Erythroblast (primary cell): Measurements from ENCODE around the gene CRAT.

Source experiments
- DNase-seq, 2 experiments: peaks; one replicate each; lab custom pipeline; 2025; lab: John Stamatoyannopoulos, UW
- GATA1 ChIP-seq: IDR thresholded peaks from 2 replicates; pipeline ENCODE4 v1.6.1; 2011; ENCODE audit warnings: low read depth, mild to moderate bottlenecking, control low read depth, low read length, moderate library complexity
- POLR2A ChIP-seq: IDR thresholded peaks from 2 replicates; pipeline ENCODE4 v1.6.1; 2011; ENCODE audit warnings: mild to moderate bottlenecking, low read length

The CRAT gene

GRCh38 chr9:129110740-129111527, at the start of gene CRAT, which contains the start of gene PTPA:
Gene CRAT, minus strand, starts transcription at chr9:129110793. Its CDS starts 284 bp downstream, at chr9:129110509.
Gene PTPA, plus strand, starts transcription at chr9:129111415. Its CDS starts 186 bp downstream, at chr9:129111601.
- peak; percentile 97 to 99 for DNase-seq
- TF ChIP-seq POLR2A (peak; percentile 98), GATA1 (no peak)

- TF ChIP-seq POLR2A (no peak), GATA1 (no peak)
- DNase-seq: no peak
Observed at GRCh38 chr9:129156163-129156562, 45.6 kb upstream of the CRAT start.

DNA sequence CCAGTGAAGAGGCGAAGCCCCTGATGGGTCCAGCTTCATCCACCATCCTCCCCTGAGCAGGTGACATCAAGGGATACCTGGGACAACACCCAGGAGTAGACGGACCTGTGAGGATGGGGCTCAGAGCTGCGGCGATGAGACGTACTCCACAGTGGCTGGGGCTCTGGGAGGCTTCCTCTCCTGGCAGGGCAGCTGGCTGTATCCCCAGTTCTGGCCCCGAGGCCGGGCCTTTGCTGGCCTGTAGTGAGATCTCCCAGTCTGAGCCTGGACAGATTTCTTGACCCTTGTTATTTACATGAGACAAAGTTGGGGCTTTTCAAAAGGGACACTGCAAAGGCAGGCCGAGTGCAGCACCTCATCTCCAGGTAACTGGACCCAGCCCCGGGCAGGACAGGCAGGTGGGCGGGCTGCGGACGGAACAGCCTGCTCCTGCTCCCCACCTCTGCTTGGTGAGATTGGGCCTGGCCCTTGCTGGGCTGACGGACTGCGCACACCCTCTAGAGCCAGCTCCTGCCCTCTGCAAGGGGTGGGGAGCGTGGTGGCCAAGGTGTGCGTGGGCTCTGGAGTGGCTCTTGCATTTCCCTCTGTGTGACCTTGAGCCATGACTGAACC, 44.4 kb upstream of the CRAT start:
- no peak for TF ChIP-seq GATA1
- no peak for TF ChIP-seq POLR2A

GRCh38 chr9:129151469-129151868, 40.9 kb upstream of the CRAT start:
- no peak for TF ChIP-seq GATA1
- no peak for TF ChIP-seq POLR2A
- no peak for DNase-seq

More for the DNA sequence above, 44.4 kb upstream of the CRAT start:
- no peak for DNase-seq

- no peak for DNase-seq
- TF ChIP-seq POLR2A: no peak
- no peak for TF ChIP-seq GATA1
Observed at GRCh38 chr9:129150672-129151211, 40.1 kb upstream of the CRAT start.

GRCh38 chr9:129150122-129150521, 39.5 kb upstream of the CRAT start:
- DNase-seq: no peak
- TF ChIP-seq GATA1 (no peak), POLR2A (no peak)

DNA sequence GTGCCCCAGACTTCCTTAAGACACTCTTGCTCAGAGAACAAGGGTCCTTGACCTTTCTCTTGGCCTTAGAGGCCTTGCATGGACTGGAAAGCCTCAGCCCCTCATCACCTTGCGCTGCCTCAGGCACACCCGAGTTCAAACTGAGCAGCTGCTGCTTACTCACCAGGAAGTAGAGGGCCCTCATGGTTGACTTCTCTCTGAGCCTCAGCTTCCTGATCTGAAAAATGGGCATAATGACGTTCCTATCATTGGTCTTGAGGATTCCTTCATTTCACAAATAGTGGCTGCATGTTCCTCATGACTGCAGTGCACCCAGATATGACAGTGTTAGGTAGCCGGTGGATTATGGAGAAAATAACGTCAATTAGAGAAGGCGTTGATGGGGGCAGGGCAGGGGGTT, 38.8 kb upstream of the CRAT start:
- no peak for TF ChIP-seq GATA1
- TF ChIP-seq POLR2A: no peak

GRCh38 chr9:129148463-129149204, 38.0 kb upstream of the CRAT start:
- no peak for DNase-seq
- TF ChIP-seq POLR2A (no peak), GATA1 (no peak)

More for the DNA sequence above, 38.8 kb upstream of the CRAT start:
- no peak for DNase-seq

- no peak for DNase-seq
- no peak for TF ChIP-seq POLR2A
- TF ChIP-seq GATA1: no peak
Observed at GRCh38 chr9:129146441-129146941, 35.9 kb upstream of the CRAT start.

- DNase-seq: no peak
- TF ChIP-seq GATA1 (no peak), POLR2A (no peak)
Observed at GRCh38 chr9:129145841-129146292, 35.3 kb upstream of the CRAT start.

DNA sequence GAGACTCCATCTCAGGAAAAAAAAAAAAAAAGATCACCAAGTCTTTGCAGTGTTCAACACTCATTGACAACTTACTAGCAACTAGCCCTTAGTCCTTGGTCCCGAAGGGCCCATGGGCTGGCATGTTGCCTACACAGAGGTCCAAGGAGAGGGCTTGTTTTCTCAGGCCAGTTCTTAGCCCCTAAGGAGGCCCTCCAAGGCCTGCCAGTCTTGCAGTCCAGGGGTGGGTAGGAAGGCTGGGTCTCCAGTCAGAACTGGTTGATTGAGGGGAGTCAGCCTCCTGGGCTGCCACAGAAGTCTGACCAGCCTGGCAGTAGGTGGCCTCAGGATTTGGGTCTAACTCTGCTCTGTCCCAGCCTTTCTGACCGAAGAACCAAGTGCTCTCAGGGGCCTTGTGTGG, 34.7 kb upstream of the CRAT start:
- TF ChIP-seq GATA1: no peak
- TF ChIP-seq POLR2A: no peak

DNA sequence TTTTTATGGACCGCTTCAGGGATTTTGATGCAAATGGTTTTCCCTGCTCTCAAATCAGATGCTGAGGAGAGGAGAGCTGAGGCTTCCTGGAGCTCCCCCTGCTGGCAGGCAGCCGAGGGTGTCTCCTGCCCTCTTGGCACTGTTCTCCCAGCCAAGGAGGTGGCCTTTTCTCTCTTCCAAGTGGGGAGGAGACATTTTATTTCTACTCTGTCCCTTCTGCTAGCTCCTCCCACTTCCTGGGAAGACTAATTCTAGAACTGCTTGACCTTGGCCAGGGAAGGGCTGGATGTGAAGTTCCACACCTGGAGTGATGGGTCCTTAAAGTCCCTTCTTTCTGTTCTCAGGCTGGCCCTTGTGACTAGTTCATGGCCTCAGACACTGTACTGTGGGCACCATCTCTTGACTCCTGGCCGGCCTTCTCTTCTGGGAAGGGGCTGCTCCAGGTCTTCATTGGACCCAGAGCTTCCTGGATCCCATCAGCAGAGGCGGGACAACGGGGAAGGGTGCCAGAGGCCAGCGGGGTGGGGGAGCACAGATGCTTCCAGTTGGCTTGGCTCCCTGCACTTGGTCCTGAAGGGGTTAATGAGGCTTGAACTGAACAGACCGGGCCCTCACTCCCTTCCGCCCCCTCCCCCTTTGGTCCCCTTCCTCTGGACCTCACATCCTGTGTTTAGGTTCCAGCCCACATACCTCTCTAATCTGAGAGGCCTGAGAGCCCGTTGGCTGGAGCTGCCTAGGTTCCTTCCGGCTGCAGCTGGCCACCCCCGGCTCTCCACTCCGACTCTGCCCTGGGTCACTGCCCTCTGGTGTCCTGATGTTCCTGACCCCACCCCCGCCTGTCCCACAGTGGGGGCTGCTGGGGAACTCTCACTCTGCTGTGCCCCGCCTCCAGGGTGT, 32.7 kb upstream of the CRAT start:
- peak; percentile 68 to 84 for DNase-seq
- TF ChIP-seq GATA1 (no peak), POLR2A (no peak)

More for the DNA sequence above, 34.7 kb upstream of the CRAT start:
- no peak for DNase-seq
